Neuronal stem cell (in vitro differentiated cells): ENCODE data around the gene ACAD8.

Source experiments
- DNase-seq: peaks from one replicate; pipeline ENCODE4 v3.0.0-alpha.2; 2013; ENCODE audit warnings: low spot score
- H2AFZ ChIP-seq: one replicate; pipeline ENCODE4 v1.6.1; 2013; ENCODE audit warnings: mild to moderate bottlenecking, low read length, inconsistent platforms
- H2AK5ac ChIP-seq: 2 replicates; pipeline ENCODE4 v1.6.1; 2013; ENCODE audit warnings: low read depth, mild to moderate bottlenecking, inconsistent platforms, low read length, moderate library complexity, mixed read lengths
- H2BK120ac ChIP-seq: 2 replicates; pipeline ENCODE4 v1.6.1; 2013; ENCODE audit warnings: low read depth, mild to moderate bottlenecking, inconsistent platforms, low read length, moderate library complexity, mixed read lengths
- H2BK12ac ChIP-seq: one replicate; pipeline ENCODE4 v1.6.1; 2013; ENCODE audit warnings: low read length, inconsistent platforms
- H2BK15ac ChIP-seq: 2 replicates; pipeline ENCODE4 v1.6.1; 2013; ENCODE audit warnings: mild to moderate bottlenecking, low read length, inconsistent platforms, mixed read lengths
- H2BK5ac ChIP-seq: one replicate; pipeline ENCODE4 v1.6.1; 2013; ENCODE audit warnings: inconsistent platforms, mild to moderate bottlenecking, low read length, moderate library complexity
- H3K14ac ChIP-seq: one replicate; pipeline ENCODE4 v1.6.1; 2013; ENCODE audit warnings: low read length, inconsistent platforms
- H3K18ac ChIP-seq: 2 replicates; pipeline ENCODE4 v1.6.1; 2013; ENCODE audit warnings: low read length, inconsistent platforms
- H3K23ac ChIP-seq: 2 replicates; pipeline ENCODE4 v1.6.1; 2013; ENCODE audit warnings: low read depth, mild to moderate bottlenecking, mixed read lengths, low read length, inconsistent platforms; ENCODE audit not compliant: poor library complexity
- H3K27ac ChIP-seq: replicated peaks from 3 replicates; pipeline ENCODE4 v1.5.1; 2013; ENCODE audit warnings: low read length, inconsistent platforms
- H3K27me3 ChIP-seq, 3 experiments: 2 replicates each; pipeline ENCODE4 v1.6.1; 2013; ENCODE audit warnings: low read length in 3 of 3, mild to moderate bottlenecking in 2 of 3, inconsistent platforms in 1 of 3, low read depth in 1 of 3, mixed read lengths in 1 of 3, moderate library complexity in 1 of 3; ENCODE audit not compliant: control insufficient read depth in 3 of 3, insufficient read depth in 3 of 3
- H3K36me3 ChIP-seq, 2 donors: replicated peaks in 1 of 2; 2 replicates each; pipeline ENCODE4 v1.6.1; 2013; ENCODE audit warnings: low read length in 2 of 2; ENCODE audit not compliant: control insufficient read depth in 2 of 2, insufficient read depth in 2 of 2
- H3K4ac ChIP-seq: 2 replicates; pipeline ENCODE4 v1.6.1; 2013; ENCODE audit warnings: inconsistent platforms, mild to moderate bottlenecking, low read length, moderate library complexity
- H3K4me1 ChIP-seq, 2 donors: 1 replicate in 1 of 2; 2 replicates in 1 of 2; pipeline ENCODE4 v1.6.1; 2013; ENCODE audit warnings: low read length in 2 of 2, low read depth in 1 of 2; ENCODE audit not compliant: control insufficient read depth in 2 of 2, insufficient read depth in 1 of 2
- H3K4me2 ChIP-seq: one replicate; pipeline ENCODE4 v1.6.1; 2013; ENCODE audit warnings: mild to moderate bottlenecking, low read length, inconsistent platforms; ENCODE audit not compliant: insufficient read depth, poor library complexity, severe bottlenecking
- H3K4me3 ChIP-seq, 2 donors: 2 replicates each; pipeline ENCODE4 v1.5.1; 2013; ENCODE audit warnings: low read length in 2 of 2, mild to moderate bottlenecking in 2 of 2, inconsistent platforms in 1 of 2, moderate library complexity in 1 of 2
- H3K79me1 ChIP-seq: one replicate; pipeline ENCODE4 v1.6.1; 2013; ENCODE audit warnings: low read depth, mild to moderate bottlenecking, inconsistent platforms, low read length, moderate library complexity
- H3K9ac ChIP-seq: one replicate; pipeline ENCODE4 v1.6.1; 2013; ENCODE audit warnings: mild to moderate bottlenecking, low read depth, low read length, inconsistent platforms; ENCODE audit not compliant: poor library complexity
- H3K9me3 ChIP-seq, 2 donors: replicated peaks in 1 of 2; 2 replicates each; pipeline versions ENCODE3 to v1.6.1; 2013; ENCODE audit warnings: low read length in 2 of 2, mild to moderate bottlenecking in 2 of 2, inconsistent platforms in 1 of 2, low read depth in 1 of 2, mixed read lengths in 1 of 2, moderate library complexity in 1 of 2; ENCODE audit not compliant: control insufficient read depth in 2 of 2, insufficient read depth in 1 of 2
- H4K8ac ChIP-seq: one replicate; pipeline ENCODE4 v1.6.1; 2013; ENCODE audit warnings: low read depth, mild to moderate bottlenecking, inconsistent platforms, low read length, moderate library complexity
- H4K91ac ChIP-seq: one replicate; pipeline ENCODE4 v1.6.1; 2013; ENCODE audit warnings: low read length, low read depth, mild to moderate bottlenecking, inconsistent platforms; ENCODE audit not compliant: poor library complexity
- WGBS, 2 donors: extraction: QIAGEN DNeasy Blood & Tissue Kit; methylation state at CpG; one replicate each; pipeline ENCODE4 v1.1.7; 2013; ENCODE audit warnings: missing lambda C conversion rate in 2 of 2, mixed read lengths in 1 of 2; ENCODE audit not compliant: insufficient read length in 2 of 2, insufficient replicate concordance in 1 of 2; ENCODE audit errors: extremely low coverage in 2 of 2; 5-methylcytosine and 5-hydroxymethylcytosine counted together

ACAD8 gene

GRCh38 chr11:134250246-134250645 is 3.1 kb upstream of the ACAD8 start:
- no peak overlapping the region for H2AK5ac ChIP-seq
- H2AFZ ChIP-seq: no peak overlapping the region
- WGBS, 2 donors: no CpG with 5 or more reads among the region's 3 CpGs
- H3K9ac ChIP-seq: no peak overlapping the region
- H4K91ac ChIP-seq: no peak overlapping the region
- no peak overlapping the region for H2BK5ac ChIP-seq
- H3K27me3 ChIP-seq: no peaks in the 10 kb centered on the region
- H4K8ac ChIP-seq: no peak overlapping the region
- no peak overlapping the region for H3K27ac ChIP-seq
- no peak for DNase-seq
- H3K36me3 ChIP-seq: peaks cover 18 to 65% of the 10 kb centered on the region in 2 donors
- H3K18ac ChIP-seq: no peak overlapping the region
- no peak overlapping the region for H3K23ac ChIP-seq
- H3K4me3 ChIP-seq: no peak overlapping the region
- H3K4me2 ChIP-seq: no peak overlapping the region
- H3K9me3 ChIP-seq: no peaks in the 10 kb centered on the region
- H3K79me1 ChIP-seq: no peaks in the 10 kb centered on the region
- no peak overlapping the region for H2BK15ac ChIP-seq
- H3K4ac ChIP-seq: no peak overlapping the region
- H3K14ac ChIP-seq: no peak overlapping the region
- H2BK120ac ChIP-seq: no peak overlapping the region
- H2BK12ac ChIP-seq: no peak overlapping the region
- H3K4me1 ChIP-seq: peaks cover 0 to 3% of the 10 kb centered on the region in 2 donors

DNA sequence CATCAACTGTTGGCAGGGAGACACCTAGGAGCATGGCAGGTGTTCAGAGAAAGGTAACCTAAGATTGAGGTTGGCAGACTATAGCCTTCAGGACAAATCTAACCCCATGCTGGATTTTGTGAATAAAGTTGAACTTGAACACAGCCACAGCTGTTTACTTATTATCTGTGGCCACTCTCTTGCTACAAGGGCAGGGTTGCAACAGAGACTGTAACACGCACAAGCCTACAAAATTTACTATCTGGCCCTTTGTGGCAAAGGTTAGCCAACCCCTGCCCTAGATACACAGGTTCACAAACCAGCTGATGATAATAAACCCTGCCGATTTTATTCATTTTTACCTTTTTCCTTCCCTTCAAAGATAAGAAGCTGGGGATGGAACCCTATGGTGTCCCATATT is 2.7 kb upstream of the ACAD8 start:
- H3K9ac ChIP-seq: no peak overlapping the region
- H2AK5ac ChIP-seq: no peak overlapping the region
- no peak overlapping the region for H3K4ac ChIP-seq
- no peak overlapping the region for H4K91ac ChIP-seq
- H3K36me3 ChIP-seq: peaks cover 18 to 61% of the 10 kb centered on the region in 2 donors
- H3K27ac ChIP-seq: no peak overlapping the region
- no peak overlapping the region for H2BK12ac ChIP-seq
- H3K9me3 ChIP-seq: no peaks in the 10 kb centered on the region
- H3K14ac ChIP-seq: no peak overlapping the region
- no CpG with 5 or more reads among the region's 2 CpGs for WGBS, 2 donors
- no peak overlapping the region for H3K4me2 ChIP-seq
- no peak overlapping the region for H4K8ac ChIP-seq
- H3K27me3 ChIP-seq: no peaks in the 10 kb centered on the region
- H2AFZ ChIP-seq: no peak overlapping the region
- H2BK15ac ChIP-seq: no peak overlapping the region
- no peaks in the 10 kb centered on the region for H3K79me1 ChIP-seq
- H3K18ac ChIP-seq: no peak overlapping the region
- no peak overlapping the region for H3K4me3 ChIP-seq
- H2BK120ac ChIP-seq: no peak overlapping the region
- H3K4me1 ChIP-seq: peaks cover 0 to 3% of the 10 kb centered on the region in 2 donors
- no peak for DNase-seq
- H3K23ac ChIP-seq: no peak overlapping the region
- H2BK5ac ChIP-seq: no peak overlapping the region

- peak overlapping the region; percentile 85 for H2AFZ ChIP-seq
- no CpG with 5 or more reads among the region's 27 CpGs for WGBS, 2 donors
- DNase-seq: peak; percentile 55
- H3K4me1 ChIP-seq: peaks cover 0 to 3% of the 10 kb centered on the region in 2 donors
- no peak overlapping the region for H2BK15ac ChIP-seq
- no peak overlapping the region for H3K14ac ChIP-seq
- no peaks in the 10 kb centered on the region for H3K9me3 ChIP-seq
- no peak overlapping the region for H3K9ac ChIP-seq
- no peak overlapping the region for H2BK120ac ChIP-seq
- H3K4me2 ChIP-seq: peak overlapping the region; percentile 66
- no peak overlapping the region for H4K8ac ChIP-seq
- H3K27ac ChIP-seq: no peak overlapping the region
- no peak overlapping the region for H3K4ac ChIP-seq
- peak overlapping the region; percentile 67 to 81 for H3K4me3 ChIP-seq
- H4K91ac ChIP-seq: no peak overlapping the region
- H2BK5ac ChIP-seq: no peak overlapping the region
- H3K23ac ChIP-seq: no peak overlapping the region
- no peaks in the 10 kb centered on the region for H3K79me1 ChIP-seq
- no peaks in the 10 kb centered on the region for H3K27me3 ChIP-seq
- H3K36me3 ChIP-seq: peaks cover 17 to 52% of the 10 kb centered on the region in 2 donors
- no peak overlapping the region for H2BK12ac ChIP-seq
- H2AK5ac ChIP-seq: no peak overlapping the region
- no peak overlapping the region for H3K18ac ChIP-seq
Observed at GRCh38 chr11:134252346-134253187, 801 bp upstream of the ACAD8 start.

- Histone ChIP-seq H3K27me3 (no peaks in the 10 kb centered on the region), H3K4me2 (peak overlapping the region; percentile 79), H3K4me1 (peaks cover 0 to 3% of the 10 kb centered on the region in 2 donors), H3K14ac (no peak overlapping the region), H2BK5ac (no peak overlapping the region), H2BK120ac (no peak overlapping the region), H3K9ac (no peak overlapping the region), H3K4ac (no peak overlapping the region), H3K79me1 (no peaks in the 10 kb centered on the region), H2BK12ac (no peak overlapping the region), H2BK15ac (no peak overlapping the region), H3K4me3 (peak overlapping the region in 1 of 2 donors; percentile 67), H2AK5ac (no peak overlapping the region), H4K91ac (no peak overlapping the region), H3K27ac (no peak overlapping the region), H3K23ac (no peak overlapping the region), H3K36me3 (peaks cover 12 to 47% of the 10 kb centered on the region in 2 donors), H4K8ac (no peak overlapping the region), H3K18ac (no peak overlapping the region), H3K9me3 (no peaks in the 10 kb centered on the region), H2AFZ (no peak overlapping the region)
- no CpG with 5 or more reads among the region's 3 CpGs for WGBS, 2 donors
- no peak for DNase-seq
Observed at GRCh38 chr11:134254433-134255183, 1.2 kb downstream of the ACAD8 start.
